ENCODE data around the gene IGFBPL1. TPM values are rescaled to one million over a fixed set of nuclear protein-coding genes. Genes with fewer than 3 reads are reported as not detected.
"Not testable (repeated sequence)": the region's sequence is repeated elsewhere in the genome, so short reads cannot be mapped to it uniquely, and the experiment has no call there.

IGFBPL1 gene
- total and polyA plus RNA-seq, 2 donors from 2014 or later = 0.22 TPM; not detected in 1

DNA sequence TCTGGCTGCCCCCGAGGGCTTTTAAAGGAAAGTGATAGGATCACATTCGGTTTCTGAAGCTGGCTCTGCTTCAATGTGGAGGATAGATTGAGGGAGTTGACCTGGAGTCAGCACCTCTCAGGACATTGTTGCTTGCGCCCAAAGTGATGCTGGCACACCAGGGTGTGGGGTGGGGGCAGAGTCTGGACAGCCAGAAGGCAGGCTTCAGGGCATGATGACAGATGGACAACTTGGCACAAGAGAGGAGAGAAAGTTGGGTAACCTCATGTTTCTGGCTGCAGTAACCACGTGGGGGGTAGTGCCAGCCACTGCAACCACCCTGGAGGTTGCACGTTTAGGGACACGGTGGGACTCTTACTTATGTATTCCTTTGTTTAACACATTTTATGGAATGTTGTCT is 22.3 kb downstream of the IGFBPL1 start:
- intact Hi-C loops (cut with DNase I) = no loop called here
- H3K9me3 ChIP-seq (ENCODE audit: control insufficient read depth in 2 of 3, insufficient read depth in 1 of 3, low read length in 3 of 3) = no peaks in the 10 kb centered on the region

DNA sequence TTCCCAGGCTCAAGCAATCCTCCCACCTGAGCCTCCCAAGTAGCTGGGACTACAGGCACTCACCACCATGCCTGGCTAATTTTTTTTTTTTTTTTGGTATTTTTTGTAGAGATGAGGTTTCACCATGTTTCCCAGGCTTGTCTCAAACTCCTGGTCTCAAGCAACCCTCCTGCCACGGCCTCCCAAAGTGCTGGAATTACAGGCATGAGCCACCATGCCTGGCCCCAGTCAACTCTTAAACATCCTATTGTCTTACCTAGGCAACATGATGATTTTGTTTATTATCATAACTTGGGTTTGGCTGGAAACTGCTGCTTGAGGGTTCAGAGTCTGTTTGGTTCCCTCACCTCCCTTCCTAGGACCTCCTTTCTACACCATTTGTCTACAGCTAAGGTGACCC is 25.1 kb downstream of the IGFBPL1 start:
- H3K4me1 ChIP-seq (ENCODE audit: control insufficient read depth in 2 of 3, insufficient read depth in 2 of 3, low read depth in 1 of 3, low read length in 3 of 3); H3K4me3 ChIP-seq (ENCODE audit: low read length in 3 of 3); intact Hi-C loops (cut with DNase I); H3K9me3 ChIP-seq (ENCODE audit: control insufficient read depth in 2 of 3, insufficient read depth in 1 of 3, low read length in 3 of 3); H3K9ac ChIP-seq (ENCODE audit: low read length in 3 of 3); H3K27ac ChIP-seq (ENCODE audit: low read depth in 2 of 2, low read length in 2 of 2); DNase-seq; H3K27me3 ChIP-seq (ENCODE audit: control insufficient read depth, insufficient read depth, low read length); FAIRE-seq: not testable (repeated sequence)
- peaks cover 0 to 15% (median 10%) of the 10 kb centered on the region in 3 donors for H3K36me3 ChIP-seq (ENCODE audit: control insufficient read depth in 2 of 3, insufficient read depth in 3 of 3, low read length in 3 of 3)

More for the DNA sequence above, 22.3 kb downstream of the IGFBPL1 start:
- Histone ChIP-seq H3K4me1 (ENCODE audit: control insufficient read depth in 2 of 3, insufficient read depth in 2 of 3, low read depth in 1 of 3, low read length in 3 of 3) (peaks cover 0 to 2% (median 0%) of the 10 kb centered on the region in 3 donors), H3K36me3 (ENCODE audit: control insufficient read depth in 2 of 3, insufficient read depth in 3 of 3, low read length in 3 of 3) (peaks cover 0 to 7% (median 0%) of the 10 kb centered on the region in 3 donors), H3K27me3 (ENCODE audit: control insufficient read depth, insufficient read depth, low read length) (peaks cover 2% of the 10 kb centered on the region), H3K9ac (ENCODE audit: low read length in 3 of 3) (no peak overlapping the region), H3K27ac (ENCODE audit: low read depth in 2 of 2, low read length in 2 of 2) (no peak overlapping the region), H3K4me3 (ENCODE audit: low read length in 3 of 3) (no peak overlapping the region)
- FAIRE-seq = no peak
- no peak for DNase-seq
- TF ChIP-seq, protein P1, sequence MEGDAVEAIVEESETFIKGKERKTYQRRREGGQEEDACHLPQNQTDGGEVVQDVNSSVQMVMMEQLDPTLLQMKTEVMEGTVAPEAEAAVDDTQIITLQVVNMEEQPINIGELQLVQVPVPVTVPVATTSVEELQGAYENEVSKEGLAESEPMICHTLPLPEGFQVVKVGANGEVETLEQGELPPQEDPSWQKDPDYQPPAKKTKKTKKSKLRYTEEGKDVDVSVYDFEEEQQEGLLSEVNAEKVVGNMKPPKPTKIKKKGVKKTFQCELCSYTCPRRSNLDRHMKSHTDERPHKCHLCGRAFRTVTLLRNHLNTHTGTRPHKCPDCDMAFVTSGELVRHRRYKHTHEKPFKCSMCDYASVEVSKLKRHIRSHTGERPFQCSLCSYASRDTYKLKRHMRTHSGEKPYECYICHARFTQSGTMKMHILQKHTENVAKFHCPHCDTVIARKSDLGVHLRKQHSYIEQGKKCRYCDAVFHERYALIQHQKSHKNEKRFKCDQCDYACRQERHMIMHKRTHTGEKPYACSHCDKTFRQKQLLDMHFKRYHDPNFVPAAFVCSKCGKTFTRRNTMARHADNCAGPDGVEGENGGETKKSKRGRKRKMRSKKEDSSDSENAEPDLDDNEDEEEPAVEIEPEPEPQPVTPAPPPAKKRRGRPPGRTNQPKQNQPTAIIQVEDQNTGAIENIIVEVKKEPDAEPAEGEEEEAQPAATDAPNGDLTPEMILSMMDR (IDR thresholded peaks at IDR 0.05; ENCODE audit: borderline replicate concordance, extremely low read depth, insufficient read depth) = no peak

DNA sequence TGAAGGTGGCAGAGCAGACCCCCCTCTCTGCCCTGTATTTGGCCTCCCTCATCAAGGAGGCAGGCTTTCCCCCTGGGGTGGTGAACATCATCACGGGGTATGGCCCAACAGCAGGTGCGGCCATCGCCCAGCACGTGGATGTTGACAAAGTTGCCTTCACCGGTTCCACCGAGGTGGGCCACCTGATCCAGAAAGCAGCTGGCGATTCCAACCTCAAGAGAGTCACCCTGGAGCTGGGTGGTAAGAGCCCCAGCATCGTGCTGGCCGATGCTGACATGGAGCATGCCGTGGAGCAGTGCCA is 27.9 kb downstream of the IGFBPL1 start:
- Histone ChIP-seq H3K27me3 (ENCODE audit: control insufficient read depth, insufficient read depth, low read length) (no peaks in the 10 kb centered on the region), H3K9me3 (ENCODE audit: control insufficient read depth in 2 of 3, insufficient read depth in 1 of 3, low read length in 3 of 3) (no peaks in the 10 kb centered on the region), H3K4me1 (ENCODE audit: control insufficient read depth in 2 of 3, insufficient read depth in 2 of 3, low read depth in 1 of 3, low read length in 3 of 3) (peaks cover 0 to 16% (median 6%) of the 10 kb centered on the region in 3 donors), H3K9ac (ENCODE audit: low read length in 3 of 3) (no peak overlapping the region), H3K36me3 (ENCODE audit: control insufficient read depth in 2 of 3, insufficient read depth in 3 of 3, low read length in 3 of 3) (peaks cover 0 to 15% (median 10%) of the 10 kb centered on the region in 3 donors), H3K4me3 (ENCODE audit: low read length in 3 of 3) (no peak overlapping the region), H3K27ac (ENCODE audit: low read depth in 2 of 2, low read length in 2 of 2) (no peak overlapping the region)
- DNase-seq (no peak), FAIRE-seq (no peak)
- TF ChIP-seq, protein P1 (IDR thresholded peaks at IDR 0.05; ENCODE audit: borderline replicate concordance, extremely low read depth, insufficient read depth) = no peak
- intact Hi-C loops (cut with DNase I) = no loop called here

DNA sequence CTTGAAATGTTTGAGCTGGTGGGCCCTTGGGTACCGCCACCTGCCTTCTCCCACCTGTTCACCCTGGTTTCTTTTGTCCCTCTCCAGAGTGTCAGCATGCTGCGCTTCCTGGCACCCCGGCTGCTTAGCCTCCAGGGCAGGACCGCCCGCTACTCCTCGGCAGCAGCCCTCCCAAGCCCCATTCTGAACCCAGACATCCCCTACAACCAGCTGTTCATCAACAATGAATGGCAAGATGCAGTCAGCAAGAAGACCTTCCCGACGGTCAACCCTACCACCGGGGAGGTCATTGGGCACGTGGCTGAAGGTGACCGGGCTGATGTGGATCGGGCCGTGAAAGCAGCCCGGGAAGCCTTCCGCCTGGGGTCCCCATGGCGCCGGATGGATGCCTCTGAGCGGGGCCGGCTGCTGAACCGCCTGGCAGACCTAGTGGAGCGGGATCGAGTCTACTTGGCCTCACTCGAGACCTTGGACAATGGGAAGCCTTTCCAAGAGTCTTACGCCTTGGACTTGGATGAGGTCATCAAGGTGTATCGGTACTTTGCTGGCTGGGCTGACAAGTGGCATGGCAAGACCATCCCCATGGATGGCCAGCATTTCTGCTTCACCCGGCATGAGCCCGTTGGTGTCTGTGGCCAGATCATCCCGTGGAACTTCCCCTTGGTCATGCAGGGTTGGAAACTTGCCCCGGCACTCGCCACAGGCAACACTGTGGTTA is 28.4 kb downstream of the IGFBPL1 start:
- no peak overlapping the region for H3K9ac ChIP-seq (ENCODE audit: low read length in 3 of 3)
- H3K4me1 ChIP-seq (ENCODE audit: control insufficient read depth in 2 of 3, insufficient read depth in 2 of 3, low read depth in 1 of 3, low read length in 3 of 3) = peaks cover 0 to 21% (median 10%) of the 10 kb centered on the region in 3 donors
- TF ChIP-seq, protein P1 (IDR thresholded peaks at IDR 0.05; ENCODE audit: borderline replicate concordance, extremely low read depth, insufficient read depth) = no peak
- H3K36me3 ChIP-seq (ENCODE audit: control insufficient read depth in 2 of 3, insufficient read depth in 3 of 3, low read length in 3 of 3) = peaks cover 0 to 15% (median 10%) of the 10 kb centered on the region in 3 donors
- no peaks in the 10 kb centered on the region for H3K9me3 ChIP-seq (ENCODE audit: control insufficient read depth in 2 of 3, insufficient read depth in 1 of 3, low read length in 3 of 3)
- intact Hi-C loops (cut with DNase I) = no loop called here
- H3K4me3 ChIP-seq (ENCODE audit: low read length in 3 of 3) = no peak overlapping the region
- peak in 1 of 5 donors; percentile 61 for DNase-seq
- H3K27me3 ChIP-seq (ENCODE audit: control insufficient read depth, insufficient read depth, low read length) = no peaks in the 10 kb centered on the region
- no peak for FAIRE-seq
- no peak overlapping the region for H3K27ac ChIP-seq (ENCODE audit: low read depth in 2 of 2, low read length in 2 of 2)
